RCC 7860 (cell line): ENCODE results near the gene ZNF205.
"Not testable (repeated sequence)": the region's sequence is repeated elsewhere in the genome, so short reads cannot be mapped to it uniquely, and the experiment has no call there.

Source experiments
- DNase-seq: peaks from one replicate; pipeline ENCODE4 v3.0.0-alpha.2; 2015; ENCODE audit warnings: low spot score
- FAIRE-seq: peaks from 2 replicates; lab custom pipeline; 2012; peaks lifted over from hg19 to GRCh38; lab: Jason Lieb, UNC

Gene ZNF205

GRCh38 chr16:3112058-3112880, at the start of gene ZNF205:
ZNF205 (plus strand) TSS chr16:3112586; CDS start chr16:3113431, 845 bp downstream.
- FAIRE-seq, result no peak

GRCh38 chr16:3063625-3064386, 48.6 kb upstream of the ZNF205 start:
- FAIRE-seq, result no peak
- DNase-seq, result no peak

More at GRCh38 chr16:3112058-3112880, at the start of gene ZNF205:
- peak; percentile 51 for DNase-seq

GRCh38 chr16:3065069-3065741, 47.2 kb upstream of the ZNF205 start, which contains the start of gene IL32:
IL32 (plus strand) TSS chr16:3065640; CDS start chr16:3065812, 172 bp downstream.
- peak; percentile 85 for DNase-seq
- no peak for FAIRE-seq

GRCh38 chr16:3065742-3066439, 46.5 kb upstream of the ZNF205 start:
- no peak for FAIRE-seq
- no peak for DNase-seq

- DNase-seq (no peak), FAIRE-seq (no peak)
These were observed 46.0 kb upstream of the ZNF205 start for GRCh38 chr16:3066440-3066748.

- no peak for FAIRE-seq
- no peak for DNase-seq
These were observed 43.9 kb upstream of the ZNF205 start for GRCh38 chr16:3068487-3068886.

GRCh38 chr16:3069146-3069545, 43.2 kb upstream of the ZNF205 start:
- not testable (repeated sequence) for FAIRE-seq, DNase-seq

GRCh38 chr16:3070608-3071111, 41.7 kb upstream of the ZNF205 start:
- FAIRE-seq (no peak), DNase-seq (no peak)

GRCh38 chr16:3071655-3072054, 40.7 kb upstream of the ZNF205 start:
- DNase-seq (no peak), FAIRE-seq (no peak)

GRCh38 chr16:3072148-3072547, 40.2 kb upstream of the ZNF205 start:
- FAIRE-seq, DNase-seq: not testable (repeated sequence)

GRCh38 chr16:3072576-3073263, 39.7 kb upstream of the ZNF205 start:
- DNase-seq, FAIRE-seq: not testable (repeated sequence)

GRCh38 chr16:3073448-3073847, 38.9 kb upstream of the ZNF205 start:
- no peak for FAIRE-seq
- no peak for DNase-seq

- no peak for FAIRE-seq
- no peak for DNase-seq
These were observed 37.4 kb upstream of the ZNF205 start for GRCh38 chr16:3074860-3075522.

- FAIRE-seq (no peak), DNase-seq (no peak)
These were observed 36.9 kb upstream of the ZNF205 start for GRCh38 chr16:3075523-3075915.

GRCh38 chr16:3075946-3076345, 36.4 kb upstream of the ZNF205 start:
- not testable (repeated sequence) for DNase-seq, FAIRE-seq

- no peak for DNase-seq
- no peak for FAIRE-seq
These were observed 35.8 kb upstream of the ZNF205 start for GRCh38 chr16:3076577-3076976.

- DNase-seq (no peak), FAIRE-seq (no peak)
These were observed 32.4 kb upstream of the ZNF205 start for GRCh38 chr16:3080024-3080423.

GRCh38 chr16:3081957-3082356, 30.4 kb upstream of the ZNF205 start:
- FAIRE-seq, DNase-seq: not testable (repeated sequence)

- FAIRE-seq, DNase-seq: not testable (repeated sequence)
These were observed 29.0 kb upstream of the ZNF205 start for GRCh38 chr16:3083408-3083807.
